GM21786 (cell line): ENCODE measurements around the gene SPATA21.
A peak's percentile ranks its signal among the peaks of the same experiment; 100 is the strongest.

Experiments used
- ATAC-seq: cut with Tn5 transposase; IDR thresholded peaks from one replicate; pipeline ENCODE4 v1.9.1; 2021; ENCODE audit not compliant: unreplicated experiment

Gene SPATA21

DNA sequence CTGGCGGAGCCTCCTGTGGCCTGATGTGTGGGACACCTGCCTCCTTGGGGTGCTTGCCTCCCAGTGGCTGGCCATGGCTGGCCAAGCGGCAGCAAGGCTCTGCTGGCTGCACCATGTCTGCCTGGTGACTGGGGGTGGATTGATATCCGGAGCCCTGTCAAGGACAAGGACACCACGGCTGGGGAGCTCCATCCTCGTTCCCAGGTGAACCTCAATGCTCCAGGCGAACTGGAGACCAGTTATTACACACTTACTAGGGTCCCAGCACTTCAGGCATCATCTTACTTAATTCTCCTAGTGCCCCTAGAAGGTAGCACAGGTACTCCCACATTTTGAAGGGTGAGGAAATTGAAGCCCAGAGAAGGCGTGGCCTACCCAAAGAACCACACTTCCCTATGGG, 15.2 kb downstream of the SPATA21 start:
- ATAC-seq = no peak

DNA sequence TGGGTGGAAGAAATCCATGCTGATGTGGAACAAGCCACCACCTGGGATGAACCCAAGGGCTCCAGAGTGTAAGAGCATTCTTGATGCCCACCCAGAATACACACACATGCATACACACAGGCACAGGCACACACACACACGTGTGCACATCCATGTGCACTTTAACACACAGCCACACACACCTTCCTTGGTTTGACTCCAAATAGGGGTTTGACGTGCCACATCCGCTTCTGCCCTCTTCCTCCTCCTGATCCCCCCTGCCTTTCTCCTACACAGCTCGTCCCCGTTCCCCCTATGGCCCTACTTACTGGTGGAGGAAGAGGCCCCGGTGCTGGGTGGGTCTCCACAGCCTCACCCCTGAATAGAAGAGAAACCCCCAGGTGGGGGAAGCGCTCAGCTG, 16.0 kb downstream of the SPATA21 start:
- ATAC-seq = no peak

DNA sequence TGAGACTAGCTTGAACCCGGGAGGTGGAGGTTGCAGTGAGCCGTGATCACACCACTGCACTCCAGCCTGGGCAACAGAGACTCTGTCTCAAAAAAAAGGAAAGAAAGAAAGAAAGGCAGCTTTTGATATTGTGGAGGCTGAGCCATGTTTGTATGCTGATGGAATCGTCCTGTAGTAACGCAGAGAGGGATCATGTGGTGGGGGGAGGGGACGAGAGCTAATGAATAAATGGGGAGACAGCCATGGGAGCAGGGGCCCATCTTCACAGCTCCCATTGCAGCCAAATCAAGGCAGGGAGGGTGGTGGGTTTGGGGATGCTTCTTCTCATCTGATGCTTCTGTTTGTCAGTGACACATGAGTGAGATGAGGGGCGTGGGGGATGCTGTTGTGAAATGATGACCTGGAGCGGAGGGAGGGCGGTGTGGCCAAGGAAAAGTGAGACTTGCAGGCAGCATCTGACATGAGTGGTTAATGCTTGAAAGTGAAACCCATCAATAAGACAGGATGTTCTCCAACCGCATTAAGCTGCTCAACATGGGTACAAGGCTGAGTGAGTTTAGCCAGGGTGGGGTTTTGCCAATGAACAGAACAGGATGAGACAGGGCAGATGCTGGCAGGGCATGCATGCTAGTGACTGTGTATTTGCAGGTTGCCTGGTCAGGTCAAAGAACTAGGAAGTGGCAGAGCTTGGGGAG, 16.7 kb downstream of the SPATA21 start:
- ATAC-seq = peak; percentile 91

DNA sequence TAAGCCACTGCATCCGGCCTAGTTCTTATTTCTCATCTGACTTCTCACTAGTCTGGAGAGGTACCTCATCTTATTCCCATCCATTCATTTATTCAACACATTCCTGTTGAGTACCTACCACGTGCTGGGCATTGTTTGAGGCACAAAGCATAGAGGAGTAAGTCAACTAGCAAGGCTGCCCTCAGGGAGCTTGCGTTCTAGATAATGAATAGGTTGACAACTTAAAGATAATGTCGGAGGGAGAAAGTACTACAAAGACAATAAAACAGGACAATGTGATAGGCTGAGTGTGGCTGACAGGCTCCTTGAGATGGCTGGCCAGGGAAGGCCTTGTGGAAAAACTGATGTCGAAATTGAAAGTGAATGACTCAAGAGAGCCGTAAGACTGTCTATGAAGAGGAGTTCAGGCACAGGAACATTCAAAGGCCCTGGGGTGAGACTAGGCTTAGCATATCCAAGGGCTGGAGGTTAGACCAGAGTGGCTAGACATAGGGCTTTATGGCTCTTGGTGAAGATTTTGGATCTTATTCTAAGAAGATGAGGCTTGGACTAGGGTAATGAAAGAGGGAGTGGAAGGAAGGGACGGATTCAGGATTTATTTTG, 18.3 kb downstream of the SPATA21 start:
- ATAC-seq = no peak

DNA sequence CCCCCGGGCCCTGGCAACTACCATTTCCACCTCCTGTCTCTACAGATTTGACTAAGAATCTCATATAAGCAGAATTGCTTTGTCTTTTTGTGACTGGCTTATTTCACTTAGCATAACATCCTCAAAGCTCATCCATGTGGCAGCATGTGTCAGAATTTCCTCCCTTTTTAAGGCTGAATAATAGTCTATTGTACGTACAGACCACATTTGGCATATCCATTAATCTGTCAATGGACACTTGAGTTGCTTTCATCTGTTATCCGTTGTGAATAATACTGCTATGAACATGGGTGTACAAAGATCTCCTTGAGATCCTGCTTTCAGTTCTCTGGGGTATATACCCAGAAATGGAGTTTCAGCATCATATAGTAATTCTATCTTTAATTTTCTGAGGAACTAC, 24.0 kb downstream of the SPATA21 start:
- no peak for ATAC-seq

DNA sequence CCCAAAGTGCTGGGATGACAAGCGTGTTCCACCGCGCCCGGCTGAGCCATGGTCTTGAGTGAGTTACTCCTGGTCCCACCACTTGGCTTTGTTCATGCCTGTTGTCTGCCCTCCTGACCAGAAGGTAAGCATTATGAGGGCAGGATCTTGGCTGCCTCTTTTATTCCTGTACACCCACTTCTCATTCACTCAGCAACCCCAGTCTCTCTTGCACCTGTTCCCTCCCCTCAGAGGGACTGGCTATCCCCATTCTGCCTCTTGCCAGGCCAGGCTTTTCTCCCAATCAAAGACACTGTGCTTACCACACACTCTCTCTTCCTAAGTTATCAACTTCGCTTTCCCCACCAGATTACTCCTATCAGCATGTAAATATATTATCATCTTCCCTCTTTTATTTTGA, 26.4 kb downstream of the SPATA21 start:
- ATAC-seq = no peak

DNA sequence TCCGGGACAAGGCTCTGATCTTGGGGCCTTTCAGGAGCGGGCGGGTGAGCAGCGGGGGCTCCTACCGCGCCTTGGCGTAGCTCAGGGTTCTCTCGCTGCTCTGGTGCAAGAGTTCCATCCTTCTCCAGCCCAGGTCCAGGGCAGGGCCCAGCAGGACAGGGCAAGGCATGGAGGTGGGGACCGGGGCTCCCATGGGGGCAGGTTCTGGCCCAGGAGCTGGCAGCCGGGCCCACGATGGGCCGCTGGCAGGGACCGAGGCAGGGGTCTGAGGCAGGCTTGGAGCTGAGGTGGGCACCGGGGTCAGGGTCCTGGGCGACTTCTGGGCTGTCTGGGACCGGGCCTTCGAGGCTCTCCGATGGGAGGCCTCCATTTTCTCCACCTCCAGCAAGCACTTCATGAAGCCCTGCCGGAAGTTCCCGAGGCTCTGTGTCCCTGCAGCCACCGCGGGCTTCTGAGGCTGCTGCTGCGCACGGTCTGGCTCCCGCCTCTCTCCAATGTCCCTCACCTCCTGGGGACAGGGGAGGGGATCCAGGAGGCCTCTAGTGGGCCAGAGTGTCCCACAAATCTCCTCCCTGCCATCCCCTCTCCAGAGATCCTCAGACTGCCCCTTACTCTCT, 27.6 kb downstream of the SPATA21 start:
- ATAC-seq = no peak

DNA sequence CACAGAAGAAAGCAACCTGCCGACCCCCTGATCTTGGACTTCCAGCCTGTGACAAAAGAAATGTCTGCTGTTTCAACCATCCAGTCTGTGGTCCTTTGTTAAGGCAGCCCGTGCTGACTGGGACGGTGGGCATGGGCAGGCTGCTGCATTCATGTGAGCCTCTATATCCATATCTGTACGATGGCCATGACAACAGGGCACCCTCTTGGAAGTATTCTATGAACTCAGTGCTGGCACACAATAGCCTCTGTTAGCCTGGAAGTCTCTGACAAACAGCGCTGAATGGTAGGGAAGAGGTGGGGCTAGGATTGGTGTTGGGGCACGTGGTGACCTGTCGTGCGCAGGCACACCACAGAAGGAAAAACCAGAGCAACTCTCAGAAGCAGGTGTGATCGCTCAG, 30.4 kb downstream of the SPATA21 start:
- no peak for ATAC-seq

DNA sequence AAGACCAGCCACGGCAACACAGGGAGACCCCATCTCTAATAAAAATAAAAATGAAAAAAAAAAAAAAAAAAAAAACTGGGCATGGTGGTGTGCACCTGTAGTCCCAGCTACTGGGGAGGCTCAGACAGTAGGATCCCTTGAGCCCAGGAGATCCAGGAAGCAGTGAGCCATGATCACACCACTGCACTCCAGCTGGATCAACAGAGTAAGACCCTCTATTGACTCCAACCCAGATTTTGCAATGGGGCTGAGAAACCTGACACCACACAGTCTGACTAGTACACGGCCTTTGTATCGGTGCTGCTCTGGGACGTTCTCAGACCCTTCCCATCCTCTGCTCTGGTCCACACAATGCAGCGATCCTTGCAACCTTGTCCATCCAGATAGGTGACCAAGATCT, 31.8 kb downstream of the SPATA21 start:
- ATAC-seq = no peak

DNA sequence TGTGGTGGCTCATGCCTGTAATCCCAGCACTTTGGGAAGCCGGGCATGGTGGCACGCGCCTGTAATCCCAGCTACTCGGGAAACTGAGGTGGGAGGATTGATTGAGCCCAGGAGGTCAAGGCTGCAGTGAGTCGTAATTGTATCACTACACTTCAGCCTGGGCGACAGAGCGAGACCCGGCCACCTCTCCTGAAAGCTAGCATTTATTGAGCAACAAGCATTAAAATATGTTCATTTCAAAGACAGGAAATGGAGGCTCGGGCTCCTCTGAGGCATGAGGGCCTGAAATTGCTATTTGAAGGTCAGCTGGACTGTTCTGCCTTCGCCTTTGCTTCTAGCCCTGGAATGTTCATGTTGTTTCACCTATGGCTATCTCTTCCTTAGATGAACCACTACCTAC, 34.5 kb downstream of the SPATA21 start:
- ATAC-seq = no peak

DNA sequence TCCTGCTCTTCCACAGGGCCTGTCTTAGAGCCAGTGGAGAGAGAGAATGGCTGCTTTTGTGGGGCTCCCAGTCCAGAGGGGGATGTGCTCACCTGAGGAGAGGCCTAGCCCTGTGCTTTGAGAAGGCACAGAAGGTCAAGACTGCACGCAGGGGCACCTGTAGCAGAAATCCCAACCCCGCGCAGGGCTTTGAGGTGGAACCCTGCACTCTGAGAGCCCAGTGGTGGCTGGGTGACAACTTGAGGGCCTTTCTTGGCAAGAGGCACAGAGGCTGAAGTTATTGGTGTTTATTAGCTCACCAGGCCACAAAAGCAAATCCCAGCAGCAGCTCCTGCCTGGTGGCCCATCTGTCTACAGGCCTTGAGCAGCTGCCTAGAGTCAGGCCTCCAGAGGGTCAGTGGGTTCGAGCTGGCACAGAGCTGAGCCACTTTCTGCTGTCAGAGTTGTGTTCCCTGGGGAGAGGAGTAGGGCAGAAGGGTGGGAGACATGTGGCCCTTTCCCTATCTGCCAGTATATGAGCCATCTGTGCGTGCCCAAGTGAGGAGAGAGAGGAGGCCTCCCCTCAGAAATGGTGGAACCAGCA, 38.8 kb downstream of the SPATA21 start:
- no peak for ATAC-seq

DNA sequence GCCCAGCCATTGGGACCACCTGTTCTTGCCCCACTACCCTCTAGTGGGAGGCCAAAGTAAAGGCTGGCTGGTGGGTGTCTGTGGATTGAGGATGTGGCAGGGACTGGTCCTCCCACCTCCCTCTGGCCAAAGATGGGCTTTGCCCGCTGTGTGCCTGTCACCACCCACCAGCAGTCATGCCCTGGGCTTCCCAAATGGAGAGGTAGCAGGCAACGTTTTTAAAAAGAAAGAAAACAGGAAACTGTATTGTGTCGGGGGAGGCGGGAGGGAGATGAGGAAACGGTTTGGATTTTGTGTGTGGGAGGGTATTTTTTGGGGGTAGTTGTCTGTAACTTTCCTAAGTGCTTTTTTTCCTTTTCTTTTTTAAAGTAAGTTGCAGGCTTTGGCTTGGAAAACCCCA, 40.1 kb downstream of the SPATA21 start:
- ATAC-seq = no peak

DNA sequence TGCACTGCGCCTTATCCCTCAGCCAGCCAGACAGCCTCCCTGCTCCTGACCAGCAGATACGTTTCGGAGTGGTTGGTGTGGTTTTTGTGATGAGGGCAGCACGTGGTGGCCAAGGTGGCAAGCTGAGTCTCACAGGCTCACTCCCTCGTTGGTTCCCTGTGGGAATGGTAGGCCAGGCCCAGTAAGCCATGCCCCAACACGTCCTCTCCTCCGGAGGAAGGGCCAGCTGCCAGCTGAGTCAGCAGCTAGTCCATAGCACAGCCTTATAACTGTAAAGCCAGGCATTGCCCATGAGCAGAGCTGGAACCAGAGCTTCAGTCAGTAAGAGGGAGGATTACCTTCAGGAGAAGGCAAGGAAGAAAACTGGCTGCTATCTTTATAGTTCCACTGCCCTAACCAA, 40.6 kb downstream of the SPATA21 start:
- ATAC-seq = no peak

DNA sequence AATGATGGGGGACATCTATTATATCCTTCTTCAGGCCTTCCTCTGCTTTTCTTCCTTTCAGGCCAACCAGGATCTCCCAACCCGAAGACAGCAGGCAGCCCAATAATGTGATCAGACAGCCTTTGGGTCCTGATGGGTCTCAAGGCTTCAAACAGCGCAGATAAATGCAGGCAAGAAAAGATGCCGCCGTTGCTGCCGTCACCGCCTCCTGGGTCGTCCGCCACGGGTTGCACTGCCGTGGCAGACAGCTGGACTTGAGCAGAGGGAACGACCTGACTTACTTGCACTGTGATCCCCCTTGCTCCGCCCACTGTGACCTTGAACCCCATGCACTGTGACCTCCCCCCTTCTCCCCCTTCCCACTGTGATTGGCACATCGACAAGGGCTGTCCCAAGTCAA, 42.2 kb downstream of the SPATA21 start:
- no peak for ATAC-seq

DNA sequence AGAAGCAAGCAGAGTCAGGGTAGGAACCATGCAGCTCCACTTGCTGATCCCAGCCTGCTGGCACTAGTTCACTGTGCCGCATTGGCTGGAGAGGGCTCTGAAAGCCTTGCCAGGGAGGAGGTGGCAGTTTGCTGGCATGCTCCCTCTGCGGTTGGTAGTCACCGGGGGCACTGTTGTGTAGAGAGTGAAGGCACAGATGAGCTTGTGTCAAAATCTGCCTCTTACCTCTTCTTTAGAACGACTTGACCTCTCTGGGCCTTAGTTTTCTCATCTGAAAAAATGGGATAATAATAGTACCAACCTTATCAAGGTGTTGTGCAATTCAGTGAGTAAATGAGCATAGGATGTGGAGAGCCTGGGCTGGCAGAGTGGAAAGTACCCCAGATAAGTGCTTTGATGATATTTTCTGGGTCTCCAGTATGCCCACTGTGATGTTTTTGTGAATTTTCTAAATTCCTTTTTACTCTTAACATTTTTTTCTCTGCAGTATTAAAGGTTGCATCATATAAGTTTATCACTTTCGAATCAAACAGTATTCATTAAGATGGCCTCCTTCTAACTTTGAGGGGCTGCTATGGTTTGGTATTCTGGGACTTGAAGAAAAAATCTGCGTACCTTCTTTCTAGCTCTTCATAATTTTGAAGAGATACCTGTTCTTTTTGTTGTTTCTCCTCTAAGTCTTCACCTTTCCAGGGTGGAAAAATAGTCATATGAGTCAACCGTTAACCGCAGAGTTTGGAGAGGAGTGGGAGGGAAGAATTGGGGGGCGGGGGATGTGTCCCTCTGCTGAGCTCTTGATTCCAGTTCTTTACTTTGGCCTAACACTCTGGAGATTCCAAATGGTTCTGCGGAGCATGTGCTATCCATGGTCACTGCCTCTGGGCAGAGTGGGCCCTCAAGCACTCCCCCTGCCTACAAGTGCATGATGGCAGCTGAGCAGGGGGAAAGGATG, 43.4 kb downstream of the SPATA21 start:
- ATAC-seq = no peak

DNA sequence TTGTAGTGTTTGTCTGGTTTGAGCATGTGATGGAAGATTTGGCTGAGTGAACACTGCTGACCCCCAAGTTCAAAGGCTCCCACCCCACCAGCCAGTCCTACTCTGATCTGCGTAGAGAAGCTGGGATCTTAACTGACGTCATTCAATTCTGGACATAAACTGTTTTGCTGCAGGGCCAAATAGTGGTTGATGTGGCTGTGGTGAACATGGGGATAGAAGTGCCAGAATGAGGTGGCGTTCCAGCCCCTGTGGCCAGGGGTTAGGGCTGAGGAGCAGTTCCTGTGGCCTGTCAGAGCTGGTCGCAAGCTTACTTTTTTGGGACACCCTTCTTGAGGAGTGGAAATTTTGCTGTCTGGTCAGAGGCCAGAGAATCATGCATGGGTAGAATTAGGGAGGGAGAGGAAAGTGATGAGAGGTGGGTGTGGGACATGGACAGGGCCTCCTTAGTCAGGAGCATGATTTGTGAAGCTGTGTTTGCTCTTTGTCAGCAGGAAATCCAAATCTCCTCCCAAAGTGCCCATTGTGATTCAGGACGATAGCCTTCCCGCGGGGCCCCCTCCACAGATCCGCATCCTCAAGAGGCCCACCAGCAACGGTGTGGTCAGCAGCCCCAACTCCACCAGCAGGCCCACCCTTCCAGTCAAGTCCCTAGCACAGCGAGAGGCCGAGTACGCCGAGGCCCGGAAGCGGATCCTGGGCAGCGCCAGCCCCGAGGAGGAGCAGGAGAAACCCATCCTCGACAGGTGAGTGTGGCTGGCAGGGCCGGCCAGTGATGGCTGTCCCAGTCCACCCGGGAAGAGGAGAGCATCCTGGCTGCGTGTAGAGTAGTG, 44.3 kb downstream of the SPATA21 start:
- ATAC-seq = no peak

DNA sequence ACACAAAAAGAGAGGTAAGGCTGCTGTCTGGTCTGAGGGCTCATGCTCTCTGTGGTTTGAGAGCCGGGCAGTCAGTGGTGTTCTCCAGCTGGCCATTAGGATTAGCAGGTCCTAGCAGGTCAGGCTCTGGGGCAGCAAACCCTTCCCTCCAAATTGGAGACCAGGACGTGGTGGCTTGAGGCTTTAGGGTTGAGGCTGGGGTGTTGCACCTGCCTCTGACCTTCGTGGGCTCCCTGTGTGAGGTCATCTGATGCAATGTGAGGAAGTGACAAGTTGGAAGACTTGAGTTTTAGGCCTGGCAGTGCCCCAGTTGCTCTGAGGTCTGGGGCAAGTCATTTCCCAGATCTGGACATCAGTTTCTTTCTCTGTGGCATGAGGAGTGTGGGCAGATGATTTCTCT, 45.8 kb downstream of the SPATA21 start:
- no peak for ATAC-seq

DNA sequence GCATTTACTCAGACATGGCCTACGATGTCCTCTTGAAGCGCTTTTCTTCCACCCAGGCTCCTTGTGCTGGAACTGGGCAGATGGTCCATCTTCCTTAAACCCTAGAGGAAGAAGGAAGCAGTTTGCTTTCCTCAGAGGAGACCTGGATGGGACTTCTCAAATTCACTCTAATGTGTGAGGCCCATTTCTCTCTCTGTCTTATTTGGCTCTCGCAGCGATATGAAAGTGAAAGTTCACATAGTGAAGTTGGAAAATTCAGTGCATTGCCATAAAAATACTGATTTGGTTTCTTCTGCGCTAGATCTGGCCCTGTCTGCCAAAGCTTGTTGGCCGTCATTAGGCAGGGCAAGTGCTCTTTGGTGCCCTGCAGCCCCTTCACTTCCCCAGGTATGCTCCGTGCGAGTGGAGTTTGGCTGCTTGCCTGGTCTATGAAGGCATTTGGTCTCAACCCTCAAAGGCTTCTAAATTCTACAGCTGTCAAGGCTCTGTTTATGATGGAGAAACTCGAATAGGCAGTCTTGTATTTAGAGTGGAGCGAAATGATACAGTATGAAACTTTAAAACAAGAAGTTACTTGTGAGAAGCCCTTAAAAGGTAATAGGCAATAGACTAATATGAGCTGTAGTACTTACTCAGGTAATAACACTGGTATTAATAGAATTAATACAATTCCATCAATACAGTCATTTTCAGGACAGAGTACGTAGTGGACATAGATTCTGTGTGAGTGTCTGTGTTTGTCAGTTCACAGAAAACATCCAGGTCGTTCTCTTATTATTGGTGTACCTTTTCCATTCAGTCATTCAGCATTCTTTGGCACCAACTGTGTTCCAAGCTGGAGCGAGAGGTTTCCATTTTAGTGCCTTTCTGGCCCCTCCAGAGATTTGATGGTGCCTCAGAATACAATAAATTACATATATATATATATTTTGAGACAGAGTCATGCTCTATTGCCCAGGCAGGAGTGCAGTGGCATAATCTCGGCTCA, 49.7 kb downstream of the SPATA21 start:
- peak; percentile 41 for ATAC-seq

DNA sequence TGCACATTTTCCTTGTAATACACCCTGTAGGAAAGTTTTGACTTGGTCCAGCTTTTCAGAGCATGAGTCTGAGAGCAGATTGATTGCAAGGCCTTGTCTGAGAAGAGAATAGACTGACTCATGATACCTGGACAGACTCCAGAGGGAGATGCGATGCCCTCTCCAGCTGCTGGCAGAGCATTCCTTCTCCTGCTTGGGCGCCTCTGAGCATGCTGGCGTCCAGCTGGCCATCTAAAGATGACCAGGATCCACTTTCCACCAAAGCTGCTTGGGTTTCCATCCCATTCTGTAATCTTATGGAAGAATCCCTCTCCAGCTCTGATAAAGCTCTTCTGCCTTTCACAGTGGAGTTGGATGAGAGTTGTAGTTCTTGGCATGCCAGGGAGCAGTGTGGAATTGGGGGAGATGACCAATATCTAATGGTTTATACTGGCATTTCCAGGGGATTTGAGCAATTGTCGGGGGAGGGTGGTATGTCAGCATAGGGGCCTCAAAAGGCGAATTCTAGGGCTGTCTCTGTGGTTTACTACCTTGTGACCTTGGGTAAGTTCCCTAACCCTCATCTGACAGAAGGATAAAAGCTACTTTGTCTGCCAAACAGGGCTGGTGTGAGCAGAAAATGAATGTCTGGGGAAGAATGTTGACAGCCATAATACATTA, 50.6 kb downstream of the SPATA21 start:
- no peak for ATAC-seq
